Osteoblast (primary cell): Measurements from ENCODE around the gene TMEM164. TPM values are rescaled to one million over a fixed set of nuclear protein-coding genes. Genes with fewer than 3 reads are reported as not detected.

Experiments
- DNase-seq: peaks from one replicate; pipeline ENCODE4 v3.0.0; 2011; ENCODE audit warnings: low spot score, mixed read lengths; ENCODE audit not compliant: insufficient read length; ENCODE audit errors: missing footprints
- H2AFZ ChIP-seq: 2 replicates; pipeline ENCODE4 v1.6.0; 2011; ENCODE audit warnings: mild to moderate bottlenecking, low read length
- H3K27ac ChIP-seq: 2 replicates; pipeline ENCODE4 v1.5.1; 2011; ENCODE audit warnings: mild to moderate bottlenecking, low read depth, low read length, moderate library complexity
- H3K27me3 ChIP-seq: 2 replicates; pipeline ENCODE4 v1.6.0; 2012; ENCODE audit warnings: mild to moderate bottlenecking, control low read depth, inconsistent platforms, low read length, moderate library complexity; ENCODE audit not compliant: insufficient read depth
- H3K36me3 ChIP-seq: 2 replicates; pipeline ENCODE4 v1.5.1; 2011; ENCODE audit warnings: mild to moderate bottlenecking, low read length, control low read depth, moderate library complexity; ENCODE audit not compliant: insufficient read depth
- H3K4me1 ChIP-seq: 2 replicates; pipeline ENCODE4 v1.5.1; 2011; ENCODE audit warnings: mild to moderate bottlenecking, low read length, control low read depth, moderate library complexity; ENCODE audit not compliant: insufficient read depth
- H3K4me2 ChIP-seq: 2 replicates; pipeline ENCODE4 v1.6.0; 2011; ENCODE audit warnings: mild to moderate bottlenecking, low read length; ENCODE audit not compliant: insufficient read depth
- H3K4me3 ChIP-seq: fragments of 200-600 bp; sonication (generic); 3 replicates; pipeline ENCODE4 v1.5.1; 2012; ENCODE audit warnings: mild to moderate bottlenecking, low read length, inconsistent platforms; ENCODE audit not compliant: insufficient read depth
- H3K79me2 ChIP-seq: 2 replicates; pipeline ENCODE4 v1.6.0; 2012; ENCODE audit warnings: mild to moderate bottlenecking, low read length, control low read depth, inconsistent platforms; ENCODE audit not compliant: insufficient read depth
- H3K9me3 ChIP-seq: 2 replicates; pipeline ENCODE4 v1.5.1; 2011; ENCODE audit warnings: low read depth, low read length, control low read depth
- H4K20me1 ChIP-seq: 2 replicates; pipeline ENCODE4 v1.6.0; 2012; ENCODE audit warnings: mild to moderate bottlenecking, low read length, control low read depth; ENCODE audit not compliant: insufficient read depth
- CTCF ChIP-seq: IDR thresholded peaks from 2 replicates; pipeline ENCODE4 v1.5.1; 2011; ENCODE audit warnings: mild to moderate bottlenecking, low read depth, low read length, moderate library complexity; ENCODE audit errors: extremely low read depth
- total RNA-seq: library from RNA; depleted of rRNA; stranded (reverse); fragments of >200 nt; gene quantifications from 2 replicates; pipeline ENCODE4 v1.2.3, GENCODE V29; 2012

Gene TMEM164
- total RNA-seq, 1 donor, result 7.6 TPM

- no peak overlapping the region for H3K4me3 ChIP-seq
- no peak overlapping the region for H3K27ac ChIP-seq
- no peak for DNase-seq
- H3K27me3 ChIP-seq, result no peaks in the 10 kb centered on the region
- H3K36me3 ChIP-seq, result no peaks in the 10 kb centered on the region
- H3K4me1 ChIP-seq, result no peaks in the 10 kb centered on the region
- H3K4me2 ChIP-seq, result no peak overlapping the region
- TF ChIP-seq CTCF, result no peak
- H4K20me1 ChIP-seq, result no peaks in the 10 kb centered on the region
- H2AFZ ChIP-seq, result no peak overlapping the region
- no peaks in the 10 kb centered on the region for H3K79me2 ChIP-seq
- no peaks in the 10 kb centered on the region for H3K9me3 ChIP-seq
Measured at GRCh38 chrX:110097920-110098319, 95.0 kb downstream of the TMEM164 start.

- Histone ChIP-seq H3K36me3 (no peaks in the 10 kb centered on the region), H3K4me3 (no peak overlapping the region), H3K4me2 (no peak overlapping the region), H3K9me3 (no peaks in the 10 kb centered on the region), H3K4me1 (no peaks in the 10 kb centered on the region), H3K27ac (no peak overlapping the region), H3K27me3 (no peaks in the 10 kb centered on the region), H3K79me2 (no peaks in the 10 kb centered on the region), H2AFZ (no peak overlapping the region), H4K20me1 (no peaks in the 10 kb centered on the region)
- no peak for DNase-seq
- TF ChIP-seq CTCF, result no peak
Measured at GRCh38 chrX:110103344-110103743, 100.4 kb downstream of the TMEM164 start.

- Histone ChIP-seq H3K79me2 (no peaks in the 10 kb centered on the region), H3K4me2 (no peak overlapping the region), H3K27ac (no peak overlapping the region), H3K36me3 (no peaks in the 10 kb centered on the region), H3K4me3 (no peak overlapping the region), H3K27me3 (no peaks in the 10 kb centered on the region), H3K9me3 (no peaks in the 10 kb centered on the region), H2AFZ (no peak overlapping the region), H4K20me1 (no peaks in the 10 kb centered on the region), H3K4me1 (no peaks in the 10 kb centered on the region)
- TF ChIP-seq CTCF, result no peak
- no peak for DNase-seq
Measured at GRCh38 chrX:110104078-110104477, 101.2 kb downstream of the TMEM164 start.

- Histone ChIP-seq H3K27ac (no peak overlapping the region), H2AFZ (no peak overlapping the region), H3K9me3 (no peaks in the 10 kb centered on the region), H3K4me3 (no peak overlapping the region), H3K4me2 (no peak overlapping the region), H3K36me3 (no peaks in the 10 kb centered on the region), H4K20me1 (no peaks in the 10 kb centered on the region), H3K27me3 (peaks cover 10% of the 10 kb centered on the region), H3K4me1 (no peaks in the 10 kb centered on the region), H3K79me2 (no peaks in the 10 kb centered on the region)
- DNase-seq, result no peak
- TF ChIP-seq CTCF, result no peak
Measured at GRCh38 chrX:110108381-110108821, 105.5 kb downstream of the TMEM164 start.
